CD14-positive monocyte (primary cell): ENCODE measurements around the gene KLHL40. TPM values are rescaled to one million over a fixed set of nuclear protein-coding genes. Genes with fewer than 3 reads are reported as not detected.
A peak's percentile ranks its signal among the peaks of the same experiment; 100 is the strongest.

Source experiments
- DNase-seq, 3 donors: peaks; one replicate each; pipeline ENCODE4 v3.0.0-alpha.2; 2011 to 2022
- H2AFZ ChIP-seq: 2 replicates; pipeline ENCODE4 v1.6.0; 2012; ENCODE audit warnings: mild to moderate bottlenecking, low read depth, low read length, inconsistent platforms; ENCODE audit not compliant: insufficient read depth, poor library complexity, severe bottlenecking
- H3K27ac ChIP-seq, 2 donors: 1 replicate in 1 of 2; 2 replicates in 1 of 2; pipeline ENCODE4 v1.5.1; 2012 to 2013; ENCODE audit warnings: low read length in 2 of 2, control low read depth in 1 of 2, inconsistent platforms in 1 of 2, low read depth in 1 of 2, mild to moderate bottlenecking in 1 of 2
- H3K27me3 ChIP-seq, 2 donors: one replicate each; pipeline versions ENCODE4 v1.6.0 to v1.6.1; 2011 to 2013; ENCODE audit warnings: low read length in 2 of 2; ENCODE audit not compliant: control insufficient read depth in 2 of 2, insufficient read depth in 2 of 2
- H3K36me3 ChIP-seq, 2 donors: replicated peaks in 1 of 2; 1 replicate in 1 of 2; 2 replicates in 1 of 2; pipeline versions ENCODE4 v1.5.1 to v1.6.1; 2012 to 2013; ENCODE audit warnings: low read length in 2 of 2, control low read depth in 1 of 2, inconsistent platforms in 1 of 2, mild to moderate bottlenecking in 1 of 2; ENCODE audit not compliant: insufficient read depth in 2 of 2, control insufficient read depth in 1 of 2
- H3K4me1 ChIP-seq, 2 donors: 1 replicate in 1 of 2; 2 replicates in 1 of 2; pipeline versions ENCODE4 v1.5.1 to v1.6.1; 2012 to 2013; ENCODE audit warnings: low read length in 2 of 2, control low read depth in 1 of 2, inconsistent platforms in 1 of 2, mild to moderate bottlenecking in 1 of 2, moderate library complexity in 1 of 2; ENCODE audit not compliant: insufficient read depth in 2 of 2, control insufficient read depth in 1 of 2
- H3K4me2 ChIP-seq: replicated peaks from 2 replicates; pipeline ENCODE3; 2012; ENCODE audit warnings: low read length, moderate library complexity, mild to moderate bottlenecking; ENCODE audit not compliant: poor library complexity, severe bottlenecking; ENCODE audit errors: extremely low read depth
- H3K4me3 ChIP-seq, 3 experiments: fragments of 200-600 bp in 1 of 3; sonication (generic) in 1 of 3; replicated peaks in 1 of 3; 1 replicate in 2 of 3; 2 replicates in 1 of 3; pipeline ENCODE4 v1.5.1; 2011 to 2013; ENCODE audit warnings: low read length in 3 of 3, mild to moderate bottlenecking in 3 of 3, control low read depth in 2 of 3, low read depth in 2 of 3, inconsistent platforms in 1 of 3, moderate library complexity in 1 of 3
- H3K79me2 ChIP-seq: 2 replicates; pipeline ENCODE4 v1.6.0; 2012; ENCODE audit warnings: mild to moderate bottlenecking, control low read depth, inconsistent platforms, low read length, moderate library complexity; ENCODE audit not compliant: insufficient read depth
- H3K9ac ChIP-seq: 2 replicates; pipeline ENCODE4 v1.6.0; 2017; ENCODE audit warnings: low read length, mild to moderate bottlenecking; ENCODE audit not compliant: insufficient read depth, poor library complexity, severe bottlenecking
- H3K9me3 ChIP-seq, 2 donors: replicated peaks in 1 of 2; 1 replicate in 1 of 2; 2 replicates in 1 of 2; pipeline versions ENCODE4 v1.5.1 to v1.6.1; 2012 to 2013; ENCODE audit warnings: low read length in 2 of 2, control low read depth in 1 of 2; ENCODE audit not compliant: control insufficient read depth in 1 of 2, insufficient read depth in 1 of 2
- H4K20me1 ChIP-seq: 2 replicates; pipeline ENCODE4 v1.6.0; 2012; ENCODE audit warnings: mild to moderate bottlenecking, low read length, control low read depth, moderate library complexity; ENCODE audit not compliant: insufficient read depth
- H3K27ac Mint-ChIP-seq, 7 donors: one replicate each; pipeline ENCODE4 v1.8.0; 2020; ENCODE audit warnings: mild to moderate bottlenecking in 7 of 7, mixed read lengths in 7 of 7, moderate library complexity in 6 of 7, inconsistent platforms in 2 of 7
- H3K27me3 Mint-ChIP-seq, 3 donors: one replicate each; pipeline ENCODE4 v1.8.0; 2021 to 2022; ENCODE audit warnings: low read depth in 3 of 3, mild to moderate bottlenecking in 3 of 3, mixed read lengths in 3 of 3, moderate library complexity in 3 of 3, inconsistent platforms in 1 of 3
- H3K36me3 Mint-ChIP-seq, 2 donors: one replicate each; pipeline ENCODE4 v1.8.0; 2020; ENCODE audit warnings: mixed read lengths in 2 of 2, inconsistent platforms in 1 of 2, mild to moderate bottlenecking in 1 of 2
- H3K4me1 Mint-ChIP-seq: one replicate; pipeline ENCODE4 v1.8.0; 2020; ENCODE audit warnings: mild to moderate bottlenecking, mixed read lengths
- H3K4me3 Mint-ChIP-seq, 2 donors: one replicate each; pipeline ENCODE4 v1.8.0; 2020; ENCODE audit warnings: mild to moderate bottlenecking in 2 of 2, mixed read lengths in 2 of 2, moderate library complexity in 1 of 2
- H3K9me3 Mint-ChIP-seq, 7 donors: one replicate each; pipeline ENCODE4 v1.8.0; 2020 to 2022; ENCODE audit warnings: mixed read lengths in 7 of 7, mild to moderate bottlenecking in 6 of 7, moderate library complexity in 6 of 7, inconsistent platforms in 2 of 7
- CTCF ChIP-seq: fragments of 200-600 bp; IDR thresholded peaks from one replicate; pipeline ENCODE4 v1.8.0; 2022; ENCODE audit warnings: antibody characterized with exemption, mild to moderate bottlenecking
- WGBS: methylation state at CpG from one replicate; pipeline ENCODE4 v1.1.5; 2013; ENCODE audit warnings: missing lambda C conversion rate; ENCODE audit not compliant: insufficient coverage; 5-methylcytosine and 5-hydroxymethylcytosine counted together
- intact Hi-C, 2 donors: fragments of 100-400 bp; cut with micrococcal nuclease; formaldehyde crosslinking; loops; one replicate each; pipeline versions ENCODE4 v1.15.0 to v1.15.1; 2023
- polyA plus RNA-seq, 3 donors: library from polyadenylated mRNA; depleted of rRNA in 1 of 3; unstranded in 2 of 3; stranded (reverse) in 1 of 3; fragments of 300-500 nt in 2 of 3; fragments of >200 nt in 1 of 3; fragmentation: Illumina TruSeq in 2 of 3; gene quantifications; 1 replicate in 2 of 3; 2 replicates in 1 of 3; pipeline ENCODE4 v1.2.3, GENCODE V29; 2012 to 2021

KLHL40 gene
- polyA plus RNA-seq, 3 donors = not detected

GRCh38 chr3:42703695-42704025, 18.3 kb downstream of the KLHL40 start:
- H3K27ac ChIP-seq = no peak overlapping the region
- H3K4me1 ChIP-seq = no peaks in the 10 kb centered on the region
- no peak overlapping the region for H3K4me3 ChIP-seq
- no peaks in the 10 kb centered on the region for H3K79me2 ChIP-seq
- no peaks in the 10 kb centered on the region for H3K9me3 ChIP-seq
- no peak overlapping the region for H3K9ac ChIP-seq
- intact Hi-C loops = no loop called here
- peaks cover 0 to 2% of the 10 kb centered on the region in 2 donors for H3K27me3 ChIP-seq
- DNase-seq = no peak
- Mint-ChIP-seq H3K4me3 (no peak overlapping the region), H3K4me1 (peaks cover 3% of the 10 kb centered on the region), H3K36me3 (no peaks in the 10 kb centered on the region), H3K27ac (peak overlapping the region in 1 of 7 donors; percentile 9), H3K27me3 (peaks cover 6 to 13% (median 10%) of the 10 kb centered on the region in 3 donors), H3K9me3 (no peaks in the 10 kb centered on the region)
- H4K20me1 ChIP-seq = no peaks in the 10 kb centered on the region
- no peak for TF ChIP-seq CTCF
- no peak overlapping the region for H3K4me2 ChIP-seq
- no peak overlapping the region for H2AFZ ChIP-seq
- no peaks in the 10 kb centered on the region for H3K36me3 ChIP-seq
- no CpG with 5 or more reads among the region's 5 CpGs for WGBS

- no peak overlapping the region for H3K9ac ChIP-seq
- H3K4me2 ChIP-seq = no peak overlapping the region
- DNase-seq = no peak
- H3K4me3 ChIP-seq = no peak overlapping the region
- peaks cover 0 to 2% of the 10 kb centered on the region in 2 donors for H3K27me3 ChIP-seq
- no peaks in the 10 kb centered on the region for H3K79me2 ChIP-seq
- TF ChIP-seq CTCF = no peak
- H3K27ac Mint-ChIP-seq = no peak overlapping the region
- H3K27ac ChIP-seq = no peak overlapping the region
- H3K9me3 ChIP-seq = no peaks in the 10 kb centered on the region
- H3K4me1 ChIP-seq = no peaks in the 10 kb centered on the region
- H3K4me1 Mint-ChIP-seq = peaks cover 1% of the 10 kb centered on the region
- intact Hi-C loops = no loop called here
- no peaks in the 10 kb centered on the region for H3K36me3 ChIP-seq
- 96% methylated on average over 7 of the region's 8 CpGs for WGBS
- no peak overlapping the region for H3K4me3 Mint-ChIP-seq
- no peaks in the 10 kb centered on the region for H3K36me3 Mint-ChIP-seq
- H2AFZ ChIP-seq = no peak overlapping the region
- H4K20me1 ChIP-seq = no peaks in the 10 kb centered on the region
- H3K27me3 Mint-ChIP-seq = peaks cover 6 to 13% (median 10%) of the 10 kb centered on the region in 3 donors
- H3K9me3 Mint-ChIP-seq = no peaks in the 10 kb centered on the region
These were observed 19.0 kb downstream of the KLHL40 start for GRCh38 chr3:42704136-42704841.
